ENCODE measurements around the gene SSB.

DNA sequence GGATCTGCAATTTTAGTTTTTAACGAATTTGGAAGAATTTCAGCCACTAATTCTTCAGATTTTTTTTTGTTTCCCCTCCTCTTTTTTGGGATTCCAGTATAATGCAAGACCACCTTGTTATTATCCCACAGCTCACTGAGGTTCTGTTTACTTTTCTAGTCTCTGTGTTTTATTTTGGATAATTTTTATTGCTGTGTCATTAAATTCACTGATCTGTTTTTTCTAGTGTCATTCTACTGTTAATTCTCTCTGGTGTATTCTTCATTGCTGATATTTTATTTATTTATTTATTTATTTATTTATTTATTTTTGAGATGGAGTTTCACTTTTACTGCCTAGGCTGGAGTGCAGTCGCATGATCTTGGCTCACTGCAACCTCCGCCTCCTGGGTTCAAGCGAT is 60.8 kb downstream of the SSB start:
- TF ChIP-seq FOS (IDR thresholded peaks at IDR 0.05; ENCODE audit: low read depth, low read length) (no peak), CHD1 (IDR thresholded peaks at IDR 0.05; ENCODE audit: low read depth, low read length) (no peak), POLR2A (IDR thresholded peaks at IDR 0.05; ENCODE audit: low read depth, low read length) (no peak), SMC3 (IDR thresholded peaks at IDR 0.05; ENCODE audit: low read depth, low read length) (no peak)
- TF ChIP-seq, protein P1, sequence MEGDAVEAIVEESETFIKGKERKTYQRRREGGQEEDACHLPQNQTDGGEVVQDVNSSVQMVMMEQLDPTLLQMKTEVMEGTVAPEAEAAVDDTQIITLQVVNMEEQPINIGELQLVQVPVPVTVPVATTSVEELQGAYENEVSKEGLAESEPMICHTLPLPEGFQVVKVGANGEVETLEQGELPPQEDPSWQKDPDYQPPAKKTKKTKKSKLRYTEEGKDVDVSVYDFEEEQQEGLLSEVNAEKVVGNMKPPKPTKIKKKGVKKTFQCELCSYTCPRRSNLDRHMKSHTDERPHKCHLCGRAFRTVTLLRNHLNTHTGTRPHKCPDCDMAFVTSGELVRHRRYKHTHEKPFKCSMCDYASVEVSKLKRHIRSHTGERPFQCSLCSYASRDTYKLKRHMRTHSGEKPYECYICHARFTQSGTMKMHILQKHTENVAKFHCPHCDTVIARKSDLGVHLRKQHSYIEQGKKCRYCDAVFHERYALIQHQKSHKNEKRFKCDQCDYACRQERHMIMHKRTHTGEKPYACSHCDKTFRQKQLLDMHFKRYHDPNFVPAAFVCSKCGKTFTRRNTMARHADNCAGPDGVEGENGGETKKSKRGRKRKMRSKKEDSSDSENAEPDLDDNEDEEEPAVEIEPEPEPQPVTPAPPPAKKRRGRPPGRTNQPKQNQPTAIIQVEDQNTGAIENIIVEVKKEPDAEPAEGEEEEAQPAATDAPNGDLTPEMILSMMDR (conservative IDR thresholded peaks at IDR 0.05; ENCODE audit: low read depth, low read length), result no peak

Data from IMR-90 (cell line).